GM18502 (cell line): Measurements from ENCODE around the gene OPN1MW.
"Not testable (repeated sequence)": the region's sequence is repeated elsewhere in the genome, so short reads cannot be mapped to it uniquely, and the experiment has no call there.

ENCODE experiments used
- ATAC-seq: cut with Tn5 transposase; IDR thresholded peaks from one replicate; pipeline ENCODE4 v1.9.1; 2021; ENCODE audit warnings: mild to moderate bottlenecking; ENCODE audit not compliant: unreplicated experiment, poor library complexity

The OPN1MW gene

GRCh38 chrX:154182296-154182695, at the start of gene OPN1MW:
OPN1MW (plus strand) TSS chrX:154182596; CDS start chrX:154182678, 82 bp downstream.
- not testable (repeated sequence) for ATAC-seq

GRCh38 chrX:154135458-154136229, 46.8 kb upstream of the OPN1MW start:
- no peak for ATAC-seq

- peak; percentile 73 for ATAC-seq
Measured at GRCh38 chrX:154136627-154137161, 45.7 kb upstream of the OPN1MW start.

- ATAC-seq = no peak
Measured at GRCh38 chrX:154138857-154139256, 43.5 kb upstream of the OPN1MW start.

GRCh38 chrX:154140206-154140605, 42.2 kb upstream of the OPN1MW start:
- ATAC-seq = no peak

GRCh38 chrX:154140742-154141141, 41.7 kb upstream of the OPN1MW start:
- no peak for ATAC-seq

- ATAC-seq = no peak
Measured at GRCh38 chrX:154142386-154142785, 40.0 kb upstream of the OPN1MW start.

GRCh38 chrX:154142950-154143745, 39.2 kb upstream of the OPN1MW start:
- ATAC-seq = no peak

GRCh38 chrX:154144010-154144409, 38.4 kb upstream of the OPN1MW start, which contains the start of gene OPN1LW:
OPN1LW (plus strand) TSS chrX:154144243; CDS start chrX:154144284, 41 bp downstream.
- not testable (repeated sequence) for ATAC-seq

- not testable (repeated sequence) for ATAC-seq
Measured at GRCh38 chrX:154151030-154151429, 31.4 kb upstream of the OPN1MW start.

- ATAC-seq = not testable (repeated sequence)
Measured at GRCh38 chrX:154156221-154156620, 26.2 kb upstream of the OPN1MW start.

- not testable (repeated sequence) for ATAC-seq
Measured at GRCh38 chrX:154157207-154157606, 25.2 kb upstream of the OPN1MW start.

- not testable (repeated sequence) for ATAC-seq
Measured at GRCh38 chrX:154159345-154159744, 23.1 kb upstream of the OPN1MW start.

- ATAC-seq = not testable (repeated sequence)
Measured at GRCh38 chrX:154164902-154165301, 17.5 kb upstream of the OPN1MW start.

GRCh38 chrX:154168384-154168783, 14.0 kb upstream of the OPN1MW start:
- ATAC-seq = not testable (repeated sequence)

- peak; percentile 70 for ATAC-seq
Measured at GRCh38 chrX:154172535-154172943, 9.9 kb upstream of the OPN1MW start.

GRCh38 chrX:154174356-154174755, 8.0 kb upstream of the OPN1MW start:
- ATAC-seq = not testable (repeated sequence)

GRCh38 chrX:154183794-154184193, 1.4 kb downstream of the OPN1MW start:
- ATAC-seq = not testable (repeated sequence)

- ATAC-seq = not testable (repeated sequence)
Measured at GRCh38 chrX:154192846-154193245, 10.4 kb downstream of the OPN1MW start.

GRCh38 chrX:154194316-154194715, 11.9 kb downstream of the OPN1MW start:
- ATAC-seq = not testable (repeated sequence)

- ATAC-seq = not testable (repeated sequence)
Measured at GRCh38 chrX:154196466-154196865, 14.1 kb downstream of the OPN1MW start.
